NB4 (cell line): ENCODE measurements around the gene SRD5A2.

Source experiments
- DNase-seq: peaks from one replicate; pipeline ENCODE4 v3.0.0; 2010; ENCODE audit warnings: low read depth
- H3K4me3 ChIP-seq: one replicate; pipeline ENCODE4 v1.5.1; 2011; ENCODE audit warnings: mild to moderate bottlenecking, low read depth, low read length, moderate library complexity
- MAX ChIP-seq: IDR thresholded peaks from 2 replicates; pipeline ENCODE4 v1.6.1; 2011; ENCODE audit warnings: low read depth, low read length
- MYC ChIP-seq: IDR thresholded peaks from 2 replicates; pipeline ENCODE4 v1.6.1; 2011; ENCODE audit warnings: low read depth, low read length
- POLR2A ChIP-seq: IDR thresholded peaks from 2 replicates; pipeline ENCODE4 v1.6.1; 2011; ENCODE audit warnings: mild to moderate bottlenecking; ENCODE audit not compliant: insufficient read length; ENCODE audit errors: extremely low read depth
- TF ChIP-seq, protein P1 (sequence below): IDR thresholded peaks from one replicate; pipeline ENCODE4 v1.5.1; 2012; ENCODE audit warnings: low read depth, low read length

The SRD5A2 gene

DNA sequence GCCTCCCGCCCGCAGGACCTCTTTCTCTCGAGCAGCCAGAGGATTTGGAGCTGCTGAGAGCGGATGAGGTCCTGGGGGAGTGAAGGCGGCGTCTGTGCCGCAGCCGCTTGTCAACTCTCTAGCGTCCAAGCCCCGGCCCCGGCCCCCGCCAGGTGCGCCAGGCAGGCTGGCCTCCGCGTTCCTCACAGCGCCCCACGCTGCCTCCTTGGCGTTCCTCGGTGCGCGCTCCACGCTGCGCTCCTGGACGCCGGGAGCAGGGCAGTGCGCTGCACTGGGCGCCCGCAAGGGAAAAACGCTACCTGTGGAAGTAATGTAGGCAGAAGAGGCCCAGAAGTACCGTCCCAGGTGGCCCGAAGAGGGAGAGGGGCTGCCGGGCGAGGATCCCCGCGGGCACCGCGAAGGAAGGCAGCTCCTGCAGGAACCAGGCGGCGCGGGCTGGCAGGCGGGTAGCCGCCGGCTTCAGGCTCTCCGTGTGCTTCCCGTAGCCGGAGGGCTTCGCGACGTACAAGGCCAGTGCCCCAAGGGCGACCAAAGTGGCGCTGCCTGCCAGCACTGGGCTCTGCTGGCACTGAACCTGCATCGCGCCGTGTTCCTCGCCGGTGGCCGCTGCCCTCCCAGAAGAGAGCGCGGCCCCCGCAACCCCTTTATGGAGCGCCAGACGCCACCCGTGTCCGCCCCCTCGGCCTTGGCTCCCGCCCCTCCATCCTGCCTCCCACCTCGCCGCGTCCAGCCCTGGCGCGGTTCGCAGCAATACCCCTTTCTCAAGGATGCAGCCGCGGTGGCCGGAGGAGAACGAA, at the start of gene SRD5A2:
TSS of gene SRD5A2 (minus strand) at position 618 of the 797 bp plus-strand sequence. CDS start at position 580, 38 bp downstream.
- no peak for TF ChIP-seq MAX
- no peak for TF ChIP-seq MYC
- TF ChIP-seq, protein P1, sequence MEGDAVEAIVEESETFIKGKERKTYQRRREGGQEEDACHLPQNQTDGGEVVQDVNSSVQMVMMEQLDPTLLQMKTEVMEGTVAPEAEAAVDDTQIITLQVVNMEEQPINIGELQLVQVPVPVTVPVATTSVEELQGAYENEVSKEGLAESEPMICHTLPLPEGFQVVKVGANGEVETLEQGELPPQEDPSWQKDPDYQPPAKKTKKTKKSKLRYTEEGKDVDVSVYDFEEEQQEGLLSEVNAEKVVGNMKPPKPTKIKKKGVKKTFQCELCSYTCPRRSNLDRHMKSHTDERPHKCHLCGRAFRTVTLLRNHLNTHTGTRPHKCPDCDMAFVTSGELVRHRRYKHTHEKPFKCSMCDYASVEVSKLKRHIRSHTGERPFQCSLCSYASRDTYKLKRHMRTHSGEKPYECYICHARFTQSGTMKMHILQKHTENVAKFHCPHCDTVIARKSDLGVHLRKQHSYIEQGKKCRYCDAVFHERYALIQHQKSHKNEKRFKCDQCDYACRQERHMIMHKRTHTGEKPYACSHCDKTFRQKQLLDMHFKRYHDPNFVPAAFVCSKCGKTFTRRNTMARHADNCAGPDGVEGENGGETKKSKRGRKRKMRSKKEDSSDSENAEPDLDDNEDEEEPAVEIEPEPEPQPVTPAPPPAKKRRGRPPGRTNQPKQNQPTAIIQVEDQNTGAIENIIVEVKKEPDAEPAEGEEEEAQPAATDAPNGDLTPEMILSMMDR: no peak
- no peak for TF ChIP-seq POLR2A
- DNase-seq: no peak
- H3K4me3 ChIP-seq: no peak within 1 kb of the TSS

- DNase-seq: no peak
- H3K4me3 ChIP-seq: no peak overlapping the region
- TF ChIP-seq, protein P1: no peak
- TF ChIP-seq MYC (no peak), POLR2A (no peak), MAX (no peak)
Measured at GRCh38 chr2:31606509-31606908, 25.8 kb upstream of the SRD5A2 start.

DNA sequence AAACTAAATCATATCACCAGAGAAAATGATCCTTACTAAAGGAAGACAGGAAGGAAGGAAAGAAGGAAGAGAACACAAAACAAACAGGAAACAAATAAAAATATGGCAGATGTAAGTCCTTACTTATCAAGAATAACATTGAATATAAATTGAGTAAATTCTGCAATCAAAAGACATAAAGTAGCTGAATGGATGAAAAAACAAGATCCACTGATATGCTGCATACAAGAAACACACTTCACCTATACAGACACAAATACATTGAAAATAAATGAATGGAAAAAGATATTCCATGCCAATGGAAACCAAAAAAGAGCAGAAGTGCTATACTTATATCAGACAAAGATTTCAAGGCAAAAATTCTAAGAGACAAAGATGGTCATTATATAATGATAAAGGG, 18.0 kb upstream of the SRD5A2 start:
- no peak for DNase-seq
- no peak overlapping the region for H3K4me3 ChIP-seq
- no peak for TF ChIP-seq POLR2A

DNA sequence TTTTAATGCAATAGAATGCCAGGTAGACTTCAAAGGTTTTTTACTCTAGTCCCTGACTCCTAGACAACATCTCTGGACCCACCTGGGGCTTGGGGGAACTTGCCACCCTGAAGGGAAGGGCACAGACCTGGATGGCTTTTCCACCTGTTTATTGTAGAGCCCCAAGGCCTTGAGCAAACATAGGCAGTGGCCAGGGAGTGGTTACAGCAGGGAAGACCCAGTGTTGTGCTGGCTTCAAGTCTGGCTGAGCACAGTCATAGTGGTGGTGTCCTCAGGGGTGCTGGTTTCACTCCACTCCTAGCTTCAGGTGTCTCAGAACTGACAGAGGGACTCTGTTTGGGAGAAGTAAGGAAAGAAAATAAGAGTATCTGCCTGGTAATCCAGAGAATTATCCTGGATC, 5.5 kb upstream of the SRD5A2 start:
- TF ChIP-seq MAX: no peak
- TF ChIP-seq MYC: no peak
- no peak for TF ChIP-seq POLR2A
- TF ChIP-seq, protein P1: no peak
- no peak overlapping the region for H3K4me3 ChIP-seq
- no peak for DNase-seq

GRCh38 chr2:31581124-31581795, 522 bp upstream of the SRD5A2 start:
- H3K4me3 ChIP-seq: no peak overlapping the region
- DNase-seq: no peak
- TF ChIP-seq, protein P1: no peak
- TF ChIP-seq MYC (no peak), MAX (no peak), POLR2A (no peak)

DNA sequence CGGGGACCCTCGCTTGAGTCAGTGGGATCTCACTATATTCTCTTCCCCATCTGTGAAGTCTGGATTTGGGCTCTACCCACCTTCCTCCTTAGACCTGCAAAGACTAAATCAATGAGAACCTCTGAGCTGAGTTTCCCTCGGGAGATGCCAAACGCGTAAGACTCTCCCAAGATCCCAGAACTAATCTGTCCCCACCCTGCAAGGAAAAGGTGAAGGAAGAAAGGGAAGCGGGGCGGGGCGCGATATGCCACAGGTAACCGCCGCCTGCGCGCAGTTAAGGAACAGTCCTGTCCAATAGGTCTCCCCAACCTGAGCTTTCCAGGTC, 780 bp downstream of the SRD5A2 start:
- no peak for DNase-seq
- H3K4me3 ChIP-seq: no peak overlapping the region

More for the DNA sequence above, 780 bp downstream of the SRD5A2 start:
- TF ChIP-seq POLR2A (no peak), MYC (no peak), MAX (no peak)
- TF ChIP-seq, protein P1: no peak
